GM12878 (cell line): Measurements from ENCODE around the gene SLC26A1. TPM values are rescaled to one million over a fixed set of nuclear protein-coding genes. Genes with fewer than 3 reads are reported as not detected.

Source experiments
- ATAC-seq: fragments of 200-7000 bp; cut with Tn5 transposase; 3 replicates; pipeline ENCODE4 v1.9.1; 2020; ENCODE audit warnings: mild to moderate bottlenecking, moderate library complexity
- BruUV-seq: library from RNA; stranded (reverse); fragments of 400-500 nt; replicated peaks from 2 replicates; lab custom pipeline; 2021; lab: Mats Ljungman, UMichigan
- CTCF ChIA-PET: fragments of 300-600 bp; sonication (Branson Sonifier 250); formaldehyde crosslinking; extraction: SDS; loops from one replicate; lab custom pipeline; 2021; ENCODE audit warnings: inconsistent platforms; lab: Yijun Ruan, JAX
- POLR2A ChIA-PET: fragments of 350-600 bp; formaldehyde crosslinking; extraction: SDS; loops from one replicate; lab custom pipeline; 2021; ENCODE audit warnings: inconsistent platforms; lab: Charles Lee
- RAD21 ChIA-PET: fragments of 300-600 bp; sonication (Branson Sonifier 250); formaldehyde crosslinking; loops from one replicate; lab custom pipeline; 2023; ENCODE audit warnings: antibody characterized with exemption; ENCODE audit not compliant: unreplicated experiment; lab: Charles Lee
- SMC1A ChIA-PET: fragments of 300-600 bp; sonication (Branson Sonifier 250); formaldehyde crosslinking; loops from one replicate; lab custom pipeline; 2023; ENCODE audit not compliant: unreplicated experiment, uncharacterized antibody; lab: Charles Lee
- DNase-seq: peaks from one replicate; pipeline ENCODE4 v3.0.0-alpha.2; 2011; ENCODE audit warnings: low read depth, low spot score
- FAIRE-seq: peaks from 3 replicates; lab custom pipeline; 2011; peaks lifted over from hg19 to GRCh38; lab: Jason Lieb, UNC
- H2AFZ ChIP-seq: 2 replicates; pipeline ENCODE4 v1.6.0; 2011; ENCODE audit warnings: low read depth, low read length, control low read depth; ENCODE audit not compliant: control insufficient read depth
- H3K27ac ChIP-seq: 2 replicates; pipeline ENCODE4 v1.5.1; 2011; ENCODE audit warnings: control low read depth; ENCODE audit not compliant: control insufficient read depth, insufficient read depth
- H3K27me3 ChIP-seq, 2 experiments: replicated peaks in 1 of 2; 2 replicates each; pipeline versions ENCODE4 v1.6.0 to v1.6.1; 2011; ENCODE audit warnings: low read length in 1 of 2; ENCODE audit not compliant: control insufficient read depth in 2 of 2, insufficient read depth in 2 of 2
- H3K36me3 ChIP-seq, 2 experiments: 2 replicates each; pipeline ENCODE4 v1.5.1; 2011; ENCODE audit warnings: low read length in 1 of 2; ENCODE audit not compliant: control insufficient read depth in 2 of 2, insufficient read depth in 2 of 2
- H3K4me1 ChIP-seq: 2 replicates; pipeline ENCODE4 v1.6.1; 2011; ENCODE audit warnings: mild to moderate bottlenecking, low read length, moderate library complexity, mixed read lengths; ENCODE audit not compliant: control insufficient read depth, insufficient read depth
- H3K4me2 ChIP-seq: 2 replicates; pipeline ENCODE4 v1.6.0; 2011; ENCODE audit warnings: control low read depth; ENCODE audit not compliant: control insufficient read depth, insufficient read depth
- H3K4me3 ChIP-seq: fragments of 200-600 bp; sonication (generic); 2 replicates; pipeline ENCODE4 v1.5.1; 2016
- H3K79me2 ChIP-seq: 2 replicates; pipeline ENCODE4 v1.6.0; 2011; ENCODE audit warnings: low read length; ENCODE audit not compliant: control insufficient read depth, insufficient read depth
- H3K9ac ChIP-seq: 2 replicates; pipeline ENCODE4 v1.8.0; 2011; ENCODE audit warnings: low read length, control low read depth, mixed read lengths; ENCODE audit not compliant: control insufficient read depth, insufficient read depth
- H3K9me3 ChIP-seq: replicated peaks from 3 replicates; pipeline ENCODE4 v1.5.1; 2011; ENCODE audit warnings: mild to moderate bottlenecking, low read length; ENCODE audit not compliant: control insufficient read depth, insufficient read depth
- H4K20me1 ChIP-seq: 2 replicates; pipeline ENCODE4 v1.6.0; 2011; ENCODE audit not compliant: control insufficient read depth, insufficient read depth
- BMI1 ChIP-seq: fragments of 450-650 bp; IDR thresholded peaks from 2 replicates; pipeline ENCODE4 v1.6.1; 2016; ENCODE audit warnings: mild to moderate bottlenecking, moderate library complexity, borderline replicate concordance
- BRCA1 ChIP-seq: IDR thresholded peaks from 2 replicates; pipeline ENCODE4 v1.6.1; 2011; ENCODE audit warnings: low read depth, low read length, improper control_type of control experiment
- DPF2 ChIP-seq: fragments of 450-650 bp; IDR thresholded peaks from 2 replicates; pipeline ENCODE4 v1.6.1; 2017; ENCODE audit warnings: mild to moderate bottlenecking
- EP300 ChIP-seq, 2 experiments: fragments of 150-350 bp in 1 of 2; IDR thresholded peaks; 2 replicates each; pipeline ENCODE4 v1.6.1; 2011 to 2012; ENCODE audit warnings: low read depth in 2 of 2, low read length in 2 of 2, borderline replicate concordance in 1 of 2, improper control_type of control experiment in 1 of 2, inconsistent platforms in 1 of 2; ENCODE audit not compliant: control insufficient read depth in 1 of 2
- NR2C1 ChIP-seq: fragments of 450-650 bp; IDR thresholded peaks from 2 replicates; pipeline ENCODE4 v1.6.1; 2017; ENCODE audit warnings: antibody characterized with exemption, mild to moderate bottlenecking, moderate library complexity
- POLR2AphosphoS5 ChIP-seq: IDR thresholded peaks from 2 replicates; pipeline ENCODE4 v1.6.1; 2011; ENCODE audit warnings: mild to moderate bottlenecking, low read length, inconsistent platforms
- PRDM15 ChIP-seq: fragments of 450-650 bp; formaldehyde crosslinking; IDR thresholded peaks from 2 replicates; pipeline ENCODE4 v1.4.0; 2020; ENCODE audit warnings: mild to moderate bottlenecking, moderate library complexity
- RCOR1 ChIP-seq: conservative IDR thresholded peaks from 2 replicates; pipeline ENCODE4 v1.6.1; 2012; ENCODE audit warnings: low read depth, low read length, improper control_type of control experiment
- RELA ChIP-seq: fragments of 450-650 bp; IDR thresholded peaks from 2 replicates; pipeline ENCODE4 v1.8.0; 2014; ENCODE audit warnings: borderline replicate concordance; ENCODE audit not compliant: partially characterized antibody
- SPI1 ChIP-seq: IDR thresholded peaks from 2 replicates; pipeline ENCODE4 v1.6.1; 2011; ENCODE audit warnings: low read depth, mild to moderate bottlenecking, low read length, moderate library complexity, borderline replicate concordance; ENCODE audit not compliant: insufficient read depth
- SUPT20H ChIP-seq: IDR thresholded peaks from 2 replicates; pipeline ENCODE4 v1.6.1; 2011; ENCODE audit warnings: low read depth, mild to moderate bottlenecking, low read length, moderate library complexity, borderline replicate concordance; ENCODE audit not compliant: control insufficient read depth
- TAF1 ChIP-seq: IDR thresholded peaks from 2 replicates; pipeline ENCODE4 v1.6.1; 2011; ENCODE audit warnings: mild to moderate bottlenecking, low read depth, low read length, borderline replicate concordance
- ZSCAN29 ChIP-seq: fragments of 450-650 bp; IDR thresholded peaks from 2 replicates; pipeline ENCODE4 v1.6.1; 2017; ENCODE audit warnings: mild to moderate bottlenecking, moderate library complexity
- WGBS: methylation state at CpG from one replicate; pipeline ENCODE4 v1.1.6; 2016; ENCODE audit warnings: low lambda C conversion rate; ENCODE audit not compliant: insufficient replicate concordance, insufficient coverage; ENCODE audit errors: missing lambda C conversion rate; 5-methylcytosine and 5-hydroxymethylcytosine counted together
- in situ Hi-C: fragments of 300-500 bp; cut with MboI; formaldehyde crosslinking; loops from 9 replicates; pipeline ENCODE4 v1.14.3; 2018; ENCODE audit warnings: mixed read lengths
- intact Hi-C: fragments of 100-400 bp; cut with micrococcal nuclease; formaldehyde crosslinking; loops from one replicate; pipeline ENCODE4 v1.14.2; 2022; ENCODE audit not compliant: unreplicated experiment
- polyA plus RNA-seq, 11 experiments: library from polyadenylated mRNA; depleted of rRNA in 4 of 11; unstranded in 6 of 11; stranded (reverse) in 5 of 11; fragments of >200 nt; fragmentation: Nextera tagmentation in 4 of 11; fragmentation: Illumina TruSeq in 1 of 11; extraction: Ambion mirVana in 4 of 11; extraction: Trizol in 1 of 11; gene quantifications; 1 replicate in 1 of 11; 2 replicates in 10 of 11; pipeline versions ENCODE4 v1.2.1 to v1.2.3, GENCODE V29; 2011 to 2016; ENCODE audit warnings: inconsistent platforms in 2 of 11, missing spikeins in 2 of 11, low read depth in 1 of 11
- total RNA-seq, 4 experiments: library from RNA; depleted of rRNA in 3 of 4; stranded (reverse); fragments of >200 nt in 3 of 4; fragmentation: Illumina TruSeq in 1 of 4; extraction: Trizol in 1 of 4; gene quantifications; 2 replicates each; pipeline versions ENCODE4 v1.2.1 to v1.2.3, GENCODE V29; 2013 to 2021
- TF ChIP-seq, protein P1 (sequence below): fragments of 450-650 bp; IDR thresholded peaks from 2 replicates; pipeline ENCODE4 v1.6.1; 2017; ENCODE audit warnings: mild to moderate bottlenecking, moderate library complexity
- TF ChIP-seq, protein P2 (sequence below): IDR thresholded peaks from 2 replicates; pipeline ENCODE4 v1.6.1; 2011; ENCODE audit warnings: borderline replicate concordance, low read depth, mild to moderate bottlenecking, moderate library complexity, mixed read lengths, low read length; ENCODE audit not compliant: insufficient read depth; ENCODE audit errors: extremely low read length

The SLC26A1 gene
- total and polyA plus RNA-seq, 10 of the 15 experiments (the other 5 are each of a cell fraction or from before 2014, with no cell fraction given) = 0.05 to 0.96 (median 0.28) TPM; not detected in 5

GRCh38 chr4:1038948-1039492 is 45.8 kb upstream of the SLC26A1 start:
- no TSS peak for BruUV-seq
- ChIA-PET SMC1A (no interaction called here), RAD21 (no interaction called here), POLR2A (no interaction called here), CTCF (no interaction called here)
- no peaks in the 10 kb centered on the region; the same call in 2 of the 3 replicates for H3K9me3 ChIP-seq
- no peaks in the 10 kb centered on the region for H3K36me3 ChIP-seq
- FAIRE-seq = no peak
- in situ Hi-C loops (no loop called here), intact Hi-C loops (no loop called here)
- no peak overlapping the region for H3K9ac ChIP-seq
- no peaks in the 10 kb centered on the region for H3K4me1 ChIP-seq
- DNase-seq = no peak
- TF ChIP-seq NR2C1 (no peak), TAF1 (no peak), EP300 (IDR thresholded peaks at IDR 0.05; ENCODE audit: borderline replicate concordance in 1 of 2, control insufficient read depth in 1 of 2, low read depth in 2 of 2, low read length in 2 of 2) (no peak), ZSCAN29 (no peak), BMI1 (no peak), POLR2AphosphoS5 (no peak), SUPT20H (no peak), BRCA1 (no peak), DPF2 (no peak), PRDM15 (no peak), RCOR1 (no peak), SPI1 (no peak), RELA (no peak)
- TF ChIP-seq, protein P1, sequence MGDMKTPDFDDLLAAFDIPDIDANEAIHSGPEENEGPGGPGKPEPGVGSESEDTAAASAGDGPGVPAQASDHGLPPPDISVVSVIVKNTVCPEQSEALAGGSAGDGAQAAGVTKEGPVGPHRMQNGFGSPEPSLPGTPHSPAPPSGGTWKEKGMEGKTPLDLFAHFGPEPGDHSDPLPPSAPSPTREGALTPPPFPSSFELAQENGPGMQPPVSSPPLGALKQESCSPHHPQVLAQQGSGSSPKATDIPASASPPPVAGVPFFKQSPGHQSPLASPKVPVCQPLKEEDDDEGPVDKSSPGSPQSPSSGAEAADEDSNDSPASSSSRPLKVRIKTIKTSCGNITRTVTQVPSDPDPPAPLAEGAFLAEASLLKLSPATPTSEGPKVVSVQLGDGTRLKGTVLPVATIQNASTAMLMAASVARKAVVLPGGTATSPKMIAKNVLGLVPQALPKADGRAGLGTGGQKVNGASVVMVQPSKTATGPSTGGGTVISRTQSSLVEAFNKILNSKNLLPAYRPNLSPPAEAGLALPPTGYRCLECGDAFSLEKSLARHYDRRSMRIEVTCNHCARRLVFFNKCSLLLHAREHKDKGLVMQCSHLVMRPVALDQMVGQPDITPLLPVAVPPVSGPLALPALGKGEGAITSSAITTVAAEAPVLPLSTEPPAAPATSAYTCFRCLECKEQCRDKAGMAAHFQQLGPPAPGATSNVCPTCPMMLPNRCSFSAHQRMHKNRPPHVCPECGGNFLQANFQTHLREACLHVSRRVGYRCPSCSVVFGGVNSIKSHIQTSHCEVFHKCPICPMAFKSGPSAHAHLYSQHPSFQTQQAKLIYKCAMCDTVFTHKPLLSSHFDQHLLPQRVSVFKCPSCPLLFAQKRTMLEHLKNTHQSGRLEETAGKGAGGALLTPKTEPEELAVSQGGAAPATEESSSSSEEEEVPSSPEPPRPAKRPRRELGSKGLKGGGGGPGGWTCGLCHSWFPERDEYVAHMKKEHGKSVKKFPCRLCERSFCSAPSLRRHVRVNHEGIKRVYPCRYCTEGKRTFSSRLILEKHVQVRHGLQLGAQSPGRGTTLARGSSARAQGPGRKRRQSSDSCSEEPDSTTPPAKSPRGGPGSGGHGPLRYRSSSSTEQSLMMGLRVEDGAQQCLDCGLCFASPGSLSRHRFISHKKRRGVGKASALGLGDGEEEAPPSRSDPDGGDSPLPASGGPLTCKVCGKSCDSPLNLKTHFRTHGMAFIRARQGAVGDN = no peak
- TF ChIP-seq, protein P2, sequence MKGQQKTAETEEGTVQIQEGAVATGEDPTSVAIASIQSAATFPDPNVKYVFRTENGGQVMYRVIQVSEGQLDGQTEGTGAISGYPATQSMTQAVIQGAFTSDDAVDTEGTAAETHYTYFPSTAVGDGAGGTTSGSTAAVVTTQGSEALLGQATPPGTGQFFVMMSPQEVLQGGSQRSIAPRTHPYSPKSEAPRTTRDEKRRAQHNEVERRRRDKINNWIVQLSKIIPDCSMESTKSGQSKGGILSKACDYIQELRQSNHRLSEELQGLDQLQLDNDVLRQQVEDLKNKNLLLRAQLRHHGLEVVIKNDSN = no peak
- no peaks in the 10 kb centered on the region for H3K79me2 ChIP-seq
- ATAC-seq = no peak
- 47% methylated on average over 16 of the region's 16 CpGs for WGBS
- no peaks in the 10 kb centered on the region for H4K20me1 ChIP-seq
- no peak overlapping the region for H2AFZ ChIP-seq
- no peak overlapping the region for H3K4me3 ChIP-seq
- no peak overlapping the region for H3K4me2 ChIP-seq
- no peak overlapping the region for H3K27ac ChIP-seq
- H3K27me3 ChIP-seq = no peaks in the 10 kb centered on the region
